PC-3 (cell line): ENCODE results near the gene SOBP. TPM values are rescaled to one million over a fixed set of nuclear protein-coding genes. Genes with fewer than 3 reads are reported as not detected.

Experiments
- total RNA-seq: library from RNA; depleted of rRNA; stranded (reverse); fragments of >200 nt; gene quantifications from 2 replicates; pipeline ENCODE4 v1.2.3, GENCODE V29; 2014; rRNA removed

SOBP gene
- total RNA-seq, 1 experiment from 2014 or later = 0.15 TPM

Other genes with a start within 250 kb of the SOBP start
- 5.4 and 6.6 TPM in 2 replicates for gene PDSS2, start 30.6 kb upstream of the SOBP start, total RNA-seq